ENCODE measurements around the gene LRP1B. TPM values are rescaled to one million over a fixed set of nuclear protein-coding genes. Genes with fewer than 3 reads are reported as not detected.

LRP1B gene
- total RNA-seq, 2 experiments from 2014 or later, result not detected

- CTCF ChIA-PET, result no interaction called here
These were observed 596.0 kb downstream of the LRP1B start for GRCh38 chr2:141534666-141535362.

GRCh38 chr2:141529659-141530058, 601.2 kb downstream of the LRP1B start:
- POLR2A ChIA-PET, result no interaction called here
- CTCF ChIA-PET, result no interaction called here

More at GRCh38 chr2:141534666-141535362, 596.0 kb downstream of the LRP1B start:
- POLR2A ChIA-PET, result no interaction called here

- CTCF ChIA-PET, result no interaction called here
- POLR2A ChIA-PET, result no interaction called here
These were observed 601.8 kb downstream of the LRP1B start for GRCh38 chr2:141528990-141529389.

GRCh38 chr2:141526760-141527159, 604.1 kb downstream of the LRP1B start:
- POLR2A ChIA-PET, result no interaction called here
- CTCF ChIA-PET, result no interaction called here

- CTCF ChIA-PET, result no interaction called here
- POLR2A ChIA-PET, result no interaction called here
These were observed 606.0 kb downstream of the LRP1B start for GRCh38 chr2:141524777-141525176.

- ChIA-PET CTCF (no interaction called here), POLR2A (no interaction called here)
These were observed 607.6 kb downstream of the LRP1B start for GRCh38 chr2:141523199-141523598.

- CTCF ChIA-PET, result no interaction called here
- POLR2A ChIA-PET, result no interaction called here
These were observed 608.1 kb downstream of the LRP1B start for GRCh38 chr2:141522702-141523101.

GRCh38 chr2:141522048-141522447, 608.8 kb downstream of the LRP1B start:
- ChIA-PET CTCF (no interaction called here), POLR2A (no interaction called here)

GRCh38 chr2:141519906-141520305, 610.9 kb downstream of the LRP1B start:
- CTCF ChIA-PET, result no interaction called here
- POLR2A ChIA-PET, result no interaction called here

- POLR2A ChIA-PET, result no interaction called here
- CTCF ChIA-PET, result no interaction called here
These were observed 612.9 kb downstream of the LRP1B start for GRCh38 chr2:141517852-141518421.

GRCh38 chr2:141517180-141517851, 613.5 kb downstream of the LRP1B start:
- ChIA-PET POLR2A (no interaction called here), CTCF (no interaction called here)

- ChIA-PET POLR2A (no interaction called here), CTCF (no interaction called here)
These were observed 614.9 kb downstream of the LRP1B start for GRCh38 chr2:141515931-141516330.

GRCh38 chr2:141513853-141514252, 617.0 kb downstream of the LRP1B start:
- POLR2A ChIA-PET, result no interaction called here
- CTCF ChIA-PET, result no interaction called here

- ChIA-PET CTCF (no interaction called here), POLR2A (no interaction called here)
These were observed 621.8 kb downstream of the LRP1B start for GRCh38 chr2:141508806-141509595.

- ChIA-PET POLR2A (no interaction called here), CTCF (no interaction called here)
These were observed 622.6 kb downstream of the LRP1B start for GRCh38 chr2:141508086-141508752.

- ChIA-PET CTCF (no interaction called here), POLR2A (no interaction called here)
These were observed 624.7 kb downstream of the LRP1B start for GRCh38 chr2:141506135-141506534.

GRCh38 chr2:141501752-141502151, 629.1 kb downstream of the LRP1B start:
- ChIA-PET POLR2A (no interaction called here), CTCF (no interaction called here)

GRCh38 chr2:141499123-141499522, 631.7 kb downstream of the LRP1B start:
- POLR2A ChIA-PET, result no interaction called here
- CTCF ChIA-PET, result no interaction called here

GRCh38 chr2:141498561-141498960, 632.3 kb downstream of the LRP1B start:
- POLR2A ChIA-PET, result no interaction called here
- CTCF ChIA-PET, result no interaction called here

- ChIA-PET POLR2A (no interaction called here), CTCF (no interaction called here)
These were observed 633.5 kb downstream of the LRP1B start for GRCh38 chr2:141497272-141497671.
